ENCODE results near the gene TRPM3. TPM values are rescaled to one million over a fixed set of nuclear protein-coding genes. Genes with fewer than 3 reads are reported as not detected.

TRPM3 gene
- total RNA-seq, 1 experiment from 2014 or later: not detected

- Mint-ChIP-seq H3K36me3 (ENCODE audit: insufficient read depth, unreplicated experiment) (no peaks in the 10 kb centered on the region), H3K4me1 (ENCODE audit: low read depth, unreplicated experiment) (no peaks in the 10 kb centered on the region), H3K4me3 (ENCODE audit: low read depth, unreplicated experiment) (no peak overlapping the region), H3K27me3 (ENCODE audit: unreplicated experiment) (peaks cover 32% of the 10 kb centered on the region), H3K9me3 (ENCODE audit: low read depth, unreplicated experiment) (no peaks in the 10 kb centered on the region), H3K27ac (ENCODE audit: unreplicated experiment) (no peak overlapping the region)
- CTCF ChIA-PET: no interaction called here
- DNase-seq: no peak
- no TSS peak for BruUV-seq (replicated peaks)
- intact Hi-C loops (cut with micrococcal nuclease; ENCODE audit: unreplicated experiment): no loop called here
- TF ChIP-seq CTCF (IDR thresholded peaks at IDR 0.05; ENCODE audit: unreplicated experiment): no peak
Observed at GRCh38 chr9:71136696-71137095, 15.3 kb upstream of the TRPM3 start.

- CTCF ChIA-PET: no interaction called here
- intact Hi-C loops (cut with micrococcal nuclease; ENCODE audit: unreplicated experiment): no loop called here
- no peaks in the 10 kb centered on the region for H3K9me3 Mint-ChIP-seq (ENCODE audit: low read depth, unreplicated experiment)
- no peak for TF ChIP-seq CTCF (IDR thresholded peaks at IDR 0.05; ENCODE audit: unreplicated experiment)
- no peak overlapping the region for H3K27ac Mint-ChIP-seq (ENCODE audit: unreplicated experiment)
- H3K27me3 Mint-ChIP-seq (ENCODE audit: unreplicated experiment): peaks cover 22% of the 10 kb centered on the region
- H3K4me3 Mint-ChIP-seq (ENCODE audit: low read depth, unreplicated experiment): no peak overlapping the region
- H3K36me3 Mint-ChIP-seq (ENCODE audit: insufficient read depth, unreplicated experiment): no peaks in the 10 kb centered on the region
- no peak for DNase-seq
- no TSS peak for BruUV-seq (replicated peaks)
- H3K4me1 Mint-ChIP-seq (ENCODE audit: low read depth, unreplicated experiment): no peaks in the 10 kb centered on the region
Observed at GRCh38 chr9:71131145-71131544, 9.7 kb upstream of the TRPM3 start.

- H3K4me1 Mint-ChIP-seq (ENCODE audit: low read depth, unreplicated experiment): no peaks in the 10 kb centered on the region
- BruUV-seq (replicated peaks): no TSS peak
- H3K4me3 Mint-ChIP-seq (ENCODE audit: low read depth, unreplicated experiment): no peak overlapping the region
- intact Hi-C loops (cut with micrococcal nuclease; ENCODE audit: unreplicated experiment): no loop called here
- CTCF ChIA-PET: no interaction called here
- no peak for TF ChIP-seq CTCF (IDR thresholded peaks at IDR 0.05; ENCODE audit: unreplicated experiment)
- H3K9me3 Mint-ChIP-seq (ENCODE audit: low read depth, unreplicated experiment): no peaks in the 10 kb centered on the region
- peaks cover 20% of the 10 kb centered on the region for H3K27me3 Mint-ChIP-seq (ENCODE audit: unreplicated experiment)
- no peaks in the 10 kb centered on the region for H3K36me3 Mint-ChIP-seq (ENCODE audit: insufficient read depth, unreplicated experiment)
- H3K27ac Mint-ChIP-seq (ENCODE audit: unreplicated experiment): no peak overlapping the region
- no peak for DNase-seq
Observed at GRCh38 chr9:71130521-71130920, 9.1 kb upstream of the TRPM3 start.

GRCh38 chr9:71128796-71129195, 7.4 kb upstream of the TRPM3 start:
- BruUV-seq (replicated peaks): no TSS peak
- no peak overlapping the region for H3K27ac Mint-ChIP-seq (ENCODE audit: unreplicated experiment)
- no peaks in the 10 kb centered on the region for H3K36me3 Mint-ChIP-seq (ENCODE audit: insufficient read depth, unreplicated experiment)
- H3K9me3 Mint-ChIP-seq (ENCODE audit: low read depth, unreplicated experiment): no peaks in the 10 kb centered on the region
- peaks cover 33% of the 10 kb centered on the region for H3K27me3 Mint-ChIP-seq (ENCODE audit: unreplicated experiment)
- TF ChIP-seq CTCF (IDR thresholded peaks at IDR 0.05; ENCODE audit: unreplicated experiment): no peak
- CTCF ChIA-PET: no interaction called here
- H3K4me3 Mint-ChIP-seq (ENCODE audit: low read depth, unreplicated experiment): no peak overlapping the region
- no peaks in the 10 kb centered on the region for H3K4me1 Mint-ChIP-seq (ENCODE audit: low read depth, unreplicated experiment)
- no peak for DNase-seq
- intact Hi-C loops (cut with micrococcal nuclease; ENCODE audit: unreplicated experiment): no loop called here

GRCh38 chr9:71127301-71127700, 5.9 kb upstream of the TRPM3 start:
- TF ChIP-seq CTCF (IDR thresholded peaks at IDR 0.05; ENCODE audit: unreplicated experiment): no peak
- DNase-seq: no peak
- intact Hi-C loops (cut with micrococcal nuclease; ENCODE audit: unreplicated experiment): no loop called here
- Mint-ChIP-seq H3K4me1 (ENCODE audit: low read depth, unreplicated experiment) (no peaks in the 10 kb centered on the region), H3K36me3 (ENCODE audit: insufficient read depth, unreplicated experiment) (no peaks in the 10 kb centered on the region), H3K27ac (ENCODE audit: unreplicated experiment) (no peak overlapping the region), H3K9me3 (ENCODE audit: low read depth, unreplicated experiment) (no peaks in the 10 kb centered on the region), H3K27me3 (ENCODE audit: unreplicated experiment) (peaks cover 48% of the 10 kb centered on the region), H3K4me3 (ENCODE audit: low read depth, unreplicated experiment) (no peak overlapping the region)
- no TSS peak for BruUV-seq (replicated peaks)
- CTCF ChIA-PET: no interaction called here
